GM21528 (cell line): ENCODE data around the gene MMP15.
A peak's percentile ranks its signal among the peaks of the same experiment; 100 is the strongest.
"Not testable (repeated sequence)": the region's sequence is repeated elsewhere in the genome, so short reads cannot be mapped to it uniquely, and the experiment has no call there.

Experiments
- ATAC-seq: cut with Tn5 transposase; IDR thresholded peaks from one replicate; pipeline ENCODE4 v1.9.1; 2021; ENCODE audit warnings: mild to moderate bottlenecking, moderate library complexity; ENCODE audit not compliant: unreplicated experiment, low FRiP score

The MMP15 gene

DNA sequence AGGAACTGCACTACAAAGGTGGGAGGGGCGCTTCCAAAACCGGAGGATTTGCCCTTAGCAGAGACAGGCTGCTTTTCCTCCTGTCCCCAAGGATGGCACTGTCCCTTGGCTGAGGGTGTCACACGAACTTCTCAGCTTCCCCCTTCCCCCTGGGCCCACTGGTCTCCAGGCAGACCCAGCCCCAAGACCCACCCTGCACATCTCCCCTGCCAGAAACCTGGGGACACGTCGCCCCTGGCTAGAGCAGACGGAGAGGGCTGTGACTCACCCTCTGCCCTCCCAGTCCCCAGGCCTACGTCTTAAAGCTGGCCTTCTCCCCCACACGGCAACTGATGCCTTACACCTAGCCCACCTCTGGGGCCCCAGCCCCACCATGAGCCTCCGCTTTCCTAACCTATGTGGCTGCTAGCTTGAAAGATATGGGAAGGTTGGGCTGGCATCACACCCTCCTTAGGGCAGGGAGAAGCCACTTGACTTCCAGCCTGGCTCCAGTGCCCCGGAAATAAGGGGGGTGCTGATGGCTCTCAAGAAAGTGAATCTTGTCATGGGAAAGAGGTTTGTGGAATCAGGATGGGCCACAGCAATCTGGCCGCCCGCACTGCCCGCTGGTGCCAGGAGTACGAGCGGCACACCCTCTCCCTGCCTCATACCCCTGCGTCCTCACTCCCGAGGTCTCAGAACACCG is 29.7 kb upstream of the MMP15 start:
- ATAC-seq: no peak

DNA sequence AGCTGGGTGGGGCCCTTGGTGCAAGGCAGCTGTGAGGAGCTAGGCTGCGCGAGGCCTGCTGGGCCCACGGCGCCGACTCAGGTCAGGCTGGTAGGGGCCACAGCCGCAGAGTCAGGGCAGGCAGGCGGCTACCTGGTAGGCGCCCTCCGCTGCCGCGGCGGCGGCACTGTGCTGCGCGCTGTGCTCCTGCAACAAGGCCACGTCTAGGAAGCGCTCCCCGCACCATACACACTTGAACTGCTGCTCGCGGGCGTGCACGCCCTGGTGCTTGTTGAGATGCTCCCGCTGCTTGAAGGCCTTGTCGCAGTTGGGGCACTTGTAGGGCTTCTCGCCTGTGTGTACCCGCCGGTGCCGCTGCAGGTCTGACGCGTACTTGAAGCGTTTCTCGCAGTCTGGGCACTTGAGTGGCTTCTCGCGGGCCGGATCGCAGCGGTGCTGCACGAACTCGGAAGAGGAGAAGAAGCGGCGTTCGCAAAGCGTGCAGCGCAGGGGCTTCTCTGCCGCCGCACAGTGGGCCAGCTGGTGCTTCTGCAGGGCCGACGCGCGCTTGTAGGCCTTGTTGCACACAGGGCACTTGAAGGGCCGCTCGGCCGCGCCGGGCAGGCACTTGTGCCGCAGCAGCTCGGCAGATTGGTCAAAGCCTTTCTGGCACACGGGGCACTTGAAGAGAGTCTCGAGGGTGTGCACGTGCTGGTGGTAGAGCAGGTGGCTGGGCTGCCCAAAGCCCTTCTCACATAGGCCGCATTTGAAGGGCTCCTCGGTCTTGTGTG is 29.0 kb upstream of the MMP15 start:
- no peak for ATAC-seq

- no peak for ATAC-seq
Observed at GRCh38 chr16:57997176-57997527, 28.4 kb upstream of the MMP15 start.

DNA sequence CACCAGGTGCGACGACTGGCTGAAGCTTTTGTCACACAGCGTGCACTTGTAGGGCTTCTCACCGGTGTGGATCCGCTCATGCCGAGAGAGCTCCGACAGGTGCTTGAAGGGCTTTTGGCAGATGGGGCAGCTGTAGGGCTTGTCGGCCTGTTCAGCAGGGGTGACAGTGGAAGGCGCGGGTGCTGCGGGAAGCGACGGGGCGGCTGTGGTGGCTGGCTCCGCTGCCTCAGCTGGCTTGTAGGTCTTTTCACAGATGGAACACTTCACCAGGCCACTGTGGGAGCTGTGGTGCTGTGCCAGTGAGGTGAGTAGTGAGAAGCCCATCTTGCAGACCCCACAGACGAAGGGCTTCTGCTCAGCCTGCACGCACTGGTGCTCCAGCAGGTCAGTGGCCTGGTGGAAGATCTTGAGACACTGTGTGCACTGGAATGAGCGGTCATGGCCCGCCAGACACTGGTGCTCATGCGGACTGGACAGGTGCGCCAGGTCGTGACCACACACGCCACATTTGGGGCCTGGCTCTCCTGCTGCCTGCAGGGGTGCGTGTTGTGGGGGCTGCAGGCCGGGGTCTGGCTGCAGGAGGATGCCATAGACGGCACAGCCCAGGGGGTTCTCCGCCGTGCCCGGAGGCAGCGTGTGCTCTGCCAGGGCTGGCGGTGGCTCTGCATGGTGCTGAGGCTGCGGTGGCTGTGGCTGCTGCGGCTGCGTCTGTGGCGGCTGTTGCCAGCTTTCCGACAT is 27.9 kb upstream of the MMP15 start:
- ATAC-seq: no peak

GRCh38 chr16:57998486-57998885 is 27.1 kb upstream of the MMP15 start:
- ATAC-seq: no peak

- no peak for ATAC-seq
Observed at GRCh38 chr16:57998992-57999365, 26.6 kb upstream of the MMP15 start.

GRCh38 chr16:57999366-57999970 is 26.1 kb upstream of the MMP15 start:
- ATAC-seq: no peak

DNA sequence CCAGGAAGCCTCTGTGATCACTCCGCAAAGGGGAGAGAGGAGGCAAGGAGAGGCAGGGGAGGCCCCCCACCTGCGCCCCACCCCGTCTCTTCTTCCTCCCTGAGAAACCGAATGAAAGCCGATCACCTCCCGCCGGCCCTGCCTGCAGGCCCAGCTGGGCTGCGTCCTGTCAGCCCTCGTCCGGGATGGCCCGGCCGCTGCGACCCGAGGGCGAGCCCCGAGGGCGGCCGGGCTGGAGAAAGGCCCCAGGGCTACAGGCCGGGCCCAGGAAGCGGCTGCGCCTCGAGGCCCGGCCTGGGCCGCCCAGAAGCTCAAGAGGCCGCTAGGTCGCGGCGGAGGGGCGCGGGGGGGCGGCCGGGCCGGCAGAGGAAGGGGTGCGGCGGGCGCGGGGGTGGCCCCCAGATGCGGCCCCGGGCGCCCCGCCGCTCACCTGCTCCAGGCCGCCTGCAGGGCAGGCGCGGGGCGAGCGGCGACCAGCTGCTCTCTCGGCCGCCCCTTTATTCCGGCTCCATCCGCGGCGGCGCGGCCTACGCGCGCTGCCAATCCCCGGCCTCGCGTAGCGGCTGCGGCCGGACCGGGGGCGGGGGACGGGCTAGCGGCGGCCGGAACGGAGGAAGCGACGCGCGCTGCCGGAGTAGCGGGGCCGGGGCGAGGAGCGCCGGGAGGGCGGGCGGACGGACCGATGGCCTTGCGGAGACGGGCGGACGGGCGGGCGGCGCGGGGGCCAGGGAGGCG is 25.4 kb upstream of the MMP15 start, which contains the start of gene ZNF319:
Gene ZNF319 (minus strand): TSS at position 702 of the 735 bp plus-strand sequence. CDS start 2,407 bp downstream, outside the sequence.
- peak; percentile 22 for ATAC-seq

GRCh38 chr16:58000706-58001676 is 24.6 kb upstream of the MMP15 start, which contains the start of gene USB1:
USB1 (plus strand) TSS chr16:58001407; CDS start chr16:58001484, 77 bp downstream.
- ATAC-seq: peak; percentile 79

DNA sequence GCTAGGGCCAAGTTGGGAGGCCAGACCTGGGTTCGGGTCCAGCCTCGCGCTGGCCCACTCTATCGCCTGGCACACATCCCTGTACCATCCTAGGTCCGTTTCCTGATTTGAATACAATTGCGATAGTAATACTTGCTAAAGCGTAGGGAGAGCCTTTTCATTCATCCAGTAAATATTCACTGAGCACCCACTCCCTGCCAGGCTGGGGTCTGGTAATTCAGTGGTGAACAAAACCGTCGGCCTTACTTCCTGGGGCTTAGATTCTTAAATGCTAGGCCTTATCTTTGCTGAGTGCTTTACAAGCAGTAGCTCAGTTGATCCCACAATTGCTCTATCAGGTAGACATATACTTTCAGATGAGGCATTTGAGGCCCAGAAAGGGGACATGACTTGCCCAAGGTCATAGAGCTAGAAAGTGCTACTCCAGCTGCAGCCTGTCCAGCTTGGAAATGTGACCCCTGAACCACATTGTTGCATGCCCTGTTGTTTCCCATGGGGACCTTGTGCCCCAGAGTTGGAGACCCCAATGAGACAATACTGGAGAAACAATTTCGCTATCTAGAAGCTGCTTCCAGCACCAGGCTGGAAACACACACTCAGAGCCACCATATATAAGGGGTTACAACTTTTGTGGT is 23.7 kb upstream of the MMP15 start:
- ATAC-seq: no peak

GRCh38 chr16:58002416-58002800 is 23.1 kb upstream of the MMP15 start:
- no peak for ATAC-seq

DNA sequence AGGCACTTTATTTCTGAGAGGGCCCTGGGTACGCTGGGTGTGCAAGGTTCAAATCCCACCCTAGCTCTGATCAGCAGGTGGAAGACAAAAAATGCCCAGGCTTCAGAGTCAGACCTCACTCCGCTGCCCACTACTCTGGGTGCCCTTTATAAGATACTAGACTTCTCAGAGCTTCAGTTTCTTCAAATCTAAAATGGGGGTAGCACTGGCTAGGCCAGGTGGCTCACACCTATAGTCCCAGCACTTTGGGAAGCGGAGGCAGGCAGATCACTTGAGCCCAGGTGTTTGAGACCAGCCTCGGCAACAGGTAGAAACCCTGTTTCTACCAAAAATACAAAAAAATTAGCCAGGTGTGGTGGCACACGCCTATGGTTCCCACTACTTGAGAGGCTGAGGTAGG is 22.6 kb upstream of the MMP15 start:
- ATAC-seq: no peak

DNA sequence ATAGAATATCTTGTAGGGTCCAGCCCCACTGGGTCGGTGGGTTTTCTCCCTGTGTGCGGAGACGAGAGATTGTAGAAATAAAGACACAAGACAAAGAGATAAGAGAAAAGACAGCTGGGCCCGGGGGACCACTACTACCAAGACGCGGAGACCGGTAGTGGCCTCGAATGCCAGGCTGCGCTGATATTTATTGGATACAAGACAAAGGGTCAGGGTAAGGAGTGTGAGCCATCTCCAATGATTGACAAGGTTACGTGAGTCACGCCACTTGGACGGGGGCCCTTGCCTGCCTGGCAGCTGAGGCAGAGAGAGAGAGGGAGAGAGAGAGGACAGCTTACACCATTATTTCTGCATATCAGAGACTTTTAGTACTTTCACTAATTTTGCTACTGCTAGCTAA is 20.8 kb upstream of the MMP15 start:
- not testable (repeated sequence) for ATAC-seq

- no peak for ATAC-seq
Observed at GRCh38 chr16:58009856-58010416, 15.6 kb upstream of the MMP15 start.

- no peak for ATAC-seq
Observed at GRCh38 chr16:58010886-58011285, 14.7 kb upstream of the MMP15 start.

DNA sequence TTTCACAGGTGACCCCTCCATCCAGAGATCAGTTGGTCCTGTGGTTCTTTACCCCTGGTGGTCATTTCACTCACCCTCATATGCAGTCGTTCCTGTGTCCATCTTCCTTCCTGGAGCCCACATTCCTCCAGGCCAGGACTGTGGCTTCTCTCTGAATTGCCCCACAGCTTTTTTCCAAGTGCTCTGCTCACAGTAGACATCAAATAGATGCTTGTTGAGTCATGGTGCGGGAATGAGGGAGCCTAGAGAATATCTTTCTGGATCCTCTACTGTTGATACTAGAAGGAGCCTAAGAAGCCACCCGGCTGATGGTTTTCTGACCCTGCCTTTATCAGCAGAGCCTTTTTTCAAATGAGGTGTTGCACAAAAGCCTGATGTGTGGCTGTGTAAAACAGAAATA is 13.9 kb upstream of the MMP15 start:
- no peak for ATAC-seq

DNA sequence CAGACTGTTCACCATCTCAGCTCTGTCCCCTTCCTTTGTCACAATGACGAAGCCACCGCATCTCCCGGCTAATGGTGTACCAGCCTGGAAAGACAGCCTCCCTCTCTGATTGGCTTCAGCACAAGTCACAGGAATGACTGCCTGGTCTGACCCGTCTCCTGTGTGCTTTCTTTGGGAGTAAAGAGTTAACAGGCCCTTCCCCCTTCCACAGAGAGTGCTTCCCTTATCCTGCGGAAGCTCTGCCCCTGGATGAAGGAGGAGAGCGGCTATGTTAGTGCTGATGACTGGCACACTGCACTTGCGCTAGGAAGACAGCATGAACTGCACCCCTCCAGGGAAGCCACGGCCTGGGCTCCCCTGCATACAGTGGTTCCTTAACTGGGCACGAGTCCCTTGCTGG is 13.1 kb upstream of the MMP15 start:
- ATAC-seq: no peak

DNA sequence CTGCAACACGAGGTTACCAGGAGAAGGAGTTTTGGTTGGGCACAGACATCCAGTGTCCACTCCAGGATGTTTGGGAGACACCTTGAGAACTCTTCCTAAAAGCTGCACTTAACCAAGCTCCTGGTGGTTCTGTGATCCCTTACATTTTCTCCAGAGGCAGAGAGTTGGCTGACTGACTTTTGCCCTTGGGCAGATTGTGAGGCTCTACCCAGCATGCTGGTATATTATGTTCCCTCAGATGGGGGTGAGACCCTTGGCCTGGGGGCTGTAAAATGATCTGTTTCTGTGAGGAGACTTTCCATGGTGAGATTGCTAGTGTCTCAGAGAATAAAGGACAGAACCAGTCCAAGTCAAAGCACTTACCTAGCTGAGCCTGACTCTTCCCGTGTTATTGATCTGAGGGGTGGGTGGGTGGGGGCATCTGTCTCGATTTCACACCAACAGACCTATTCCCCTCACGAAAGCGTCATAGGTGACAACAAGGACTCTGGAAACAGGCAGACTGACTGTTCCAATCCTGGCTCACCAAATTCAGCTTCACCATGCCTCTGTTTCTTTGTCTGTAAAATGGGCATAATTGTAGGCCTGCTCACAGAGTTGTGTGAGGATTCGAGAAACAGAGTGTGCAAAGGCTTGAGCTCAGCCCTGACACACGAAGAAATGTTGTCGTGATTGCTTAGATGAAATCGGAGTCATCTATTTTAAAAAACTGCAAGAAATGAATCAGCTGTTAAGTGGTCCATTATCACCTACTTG is 12.2 kb upstream of the MMP15 start:
- no peak for ATAC-seq
